ENCODE measurements around the gene KLHL36.

DNA sequence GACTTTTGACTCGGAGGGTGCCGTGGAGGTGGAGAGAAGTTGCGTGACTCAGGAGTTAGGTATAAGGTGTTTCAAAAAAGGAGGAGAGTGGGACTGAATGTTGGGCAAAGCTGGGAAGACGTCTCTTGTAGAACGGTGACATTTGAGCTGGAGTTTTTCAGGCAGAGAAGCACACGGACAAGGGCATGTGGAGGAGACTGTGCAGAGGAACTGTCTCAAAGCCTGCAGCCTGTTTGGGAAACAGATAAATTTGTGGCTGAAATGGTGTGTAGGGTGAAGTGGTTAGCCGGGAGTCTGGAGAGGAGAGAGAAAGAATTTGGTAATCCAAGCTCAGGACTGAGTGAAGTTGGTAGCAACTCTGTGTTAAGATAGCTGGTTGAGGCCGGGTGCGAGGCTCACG is 61.3 kb downstream of the KLHL36 start:
- TF ChIP-seq YY1 (IDR thresholded peaks at IDR 0.05; ENCODE audit: insufficient read depth, insufficient read length) (no peak), SUZ12 (IDR thresholded peaks at IDR 0.05; ENCODE audit: extremely low read depth, insufficient read depth, insufficient read length) (no peak)
